Small intestine (tissue), 7 donors: ENCODE results near the gene NFATC2. TPM values are rescaled to one million over a fixed set of nuclear protein-coding genes. Genes with fewer than 3 reads are reported as not detected.

Experiments
- DNase-seq, 2 donors: peaks; one replicate each; pipeline versions ENCODE4 v3.0.0 to v3.0.0-alpha.2; 2013
- FAIRE-seq: peaks from 2 replicates; lab custom pipeline; 2012; peaks lifted over from hg19 to GRCh38; lab: Jason Lieb, UNC
- H3K27ac ChIP-seq, 3 donors: one replicate each; pipeline ENCODE4 v1.5.1; 2013; ENCODE audit warnings: low read length in 2 of 3, mild to moderate bottlenecking in 2 of 3, control low read depth in 1 of 3, inconsistent platforms in 1 of 3, low read depth in 1 of 3, moderate library complexity in 1 of 3
- H3K27me3 ChIP-seq, 3 donors: one replicate each; pipeline ENCODE4 v1.6.1; 2013; ENCODE audit warnings: low read length in 3 of 3, inconsistent platforms in 1 of 3; ENCODE audit not compliant: control insufficient read depth in 3 of 3, insufficient read depth in 3 of 3
- H3K36me3 ChIP-seq, 3 donors: one replicate each; pipeline ENCODE4 v1.6.1; 2013; ENCODE audit warnings: low read length in 3 of 3, inconsistent platforms in 1 of 3, low read depth in 1 of 3, mild to moderate bottlenecking in 1 of 3, moderate library complexity in 1 of 3; ENCODE audit not compliant: control insufficient read depth in 3 of 3, insufficient read depth in 2 of 3
- H3K4me1 ChIP-seq, 3 donors: one replicate each; pipeline ENCODE4 v1.6.1; 2013; ENCODE audit warnings: low read length in 2 of 3, inconsistent platforms in 1 of 3, low read depth in 1 of 3, mild to moderate bottlenecking in 1 of 3, moderate library complexity in 1 of 3; ENCODE audit not compliant: control insufficient read depth in 3 of 3, insufficient read depth in 2 of 3
- H3K4me3 ChIP-seq, 3 donors: one replicate each; pipeline ENCODE4 v1.5.1; 2013; ENCODE audit warnings: low read length in 3 of 3, control low read depth in 1 of 3, inconsistent platforms in 1 of 3, low read depth in 1 of 3, mild to moderate bottlenecking in 1 of 3, moderate library complexity in 1 of 3
- H3K9me3 ChIP-seq, 2 donors: one replicate each; pipeline ENCODE4 v1.6.1; 2013; ENCODE audit warnings: low read depth in 1 of 2, low read length in 1 of 2; ENCODE audit not compliant: control insufficient read depth in 2 of 2, insufficient read depth in 1 of 2
- WGBS, 3 donors: extraction: QIAGEN DNeasy Blood & Tissue Kit; methylation state at CpG; one replicate each; pipeline ENCODE4 v1.1.7; 2013; 5-methylcytosine and 5-hydroxymethylcytosine counted together
- polyA plus RNA-seq, 4 donors: library from polyadenylated mRNA; stranded (reverse) in 3 of 4; unstranded in 1 of 4; fragments of 200-250 nt in 3 of 4; fragments of 120-200 nt in 1 of 4; gene quantifications; one replicate each; pipeline versions ENCODE4 v1.2.1 to v1.2.3, GENCODE V29; 2013
- donor health status: healthy with polysubstance abuse.
- donor health status: control.
- donor health status: control.
- donor health status: Bipolar disorder and iron deficiency.
- donor health status: healthy.

The NFATC2 gene
- polyA plus RNA-seq, 4 donors, result 3.1 to 19.4 (median 6.2) TPM

- Histone ChIP-seq H3K36me3 (peaks cover 0 to 69% (median 0%) of the 10 kb centered on the region in 3 donors), H3K4me1 (peaks cover 5 to 13% (median 13%) of the 10 kb centered on the region in 3 donors), H3K27me3 (no peaks in the 10 kb centered on the region), H3K9me3 (no peaks in the 10 kb centered on the region), H3K27ac (peak overlapping the region in 1 of 3 donors; percentile 47), H3K4me3 (no peak overlapping the region)
- DNase-seq, result no peak
- FAIRE-seq, result no peak
- 52 to 79% (median 57%) methylated on average over 21 of the region's 21 CpGs for WGBS, 3 donors
Observed at GRCh38 chr20:51497542-51498467, 44.7 kb downstream of the NFATC2 start.

- FAIRE-seq, result no peak
- Histone ChIP-seq H3K4me3 (no peak overlapping the region), H3K27me3 (no peaks in the 10 kb centered on the region), H3K4me1 (peaks cover 5 to 21% (median 18%) of the 10 kb centered on the region in 3 donors), H3K27ac (no peak overlapping the region), H3K36me3 (peaks cover 0 to 72% (median 0%) of the 10 kb centered on the region in 3 donors), H3K9me3 (no peaks in the 10 kb centered on the region)
- 38 to 81% (median 50%) methylated on average over 7 of the region's 7 CpGs for WGBS, 3 donors
- peak in 1 of 2 donors; percentile 29 for DNase-seq
Observed at GRCh38 chr20:51496964-51497363, 45.6 kb downstream of the NFATC2 start.

- WGBS, 3 donors, result 77 to 87% (median 85%) methylated on average over 7 of the region's 7 CpGs
- Histone ChIP-seq H3K36me3 (peaks cover 0 to 75% (median 0%) of the 10 kb centered on the region in 3 donors), H3K9me3 (no peaks in the 10 kb centered on the region), H3K27me3 (no peaks in the 10 kb centered on the region), H3K27ac (no peak overlapping the region), H3K4me1 (peaks cover 5 to 24% (median 18%) of the 10 kb centered on the region in 3 donors), H3K4me3 (no peak overlapping the region)
- no peak for DNase-seq
- no peak for FAIRE-seq
Observed at GRCh38 chr20:51495921-51496545, 46.5 kb downstream of the NFATC2 start.

- Histone ChIP-seq H3K9me3 (no peaks in the 10 kb centered on the region), H3K27ac (no peak overlapping the region), H3K36me3 (peaks cover 0 to 79% (median 0%) of the 10 kb centered on the region in 3 donors), H3K4me3 (no peak overlapping the region), H3K27me3 (no peaks in the 10 kb centered on the region), H3K4me1 (peaks cover 5 to 24% (median 18%) of the 10 kb centered on the region in 3 donors)
- WGBS, 3 donors, result 87 to 93% (median 91%) methylated on average over 4 of the region's 4 CpGs
- FAIRE-seq (no peak), DNase-seq (no peak)
Observed at GRCh38 chr20:51495291-51495690, 47.2 kb downstream of the NFATC2 start.

- no peak overlapping the region for H3K4me3 ChIP-seq
- peaks cover 5 to 24% (median 18%) of the 10 kb centered on the region in 3 donors for H3K4me1 ChIP-seq
- peaks cover 0 to 79% (median 0%) of the 10 kb centered on the region in 3 donors for H3K36me3 ChIP-seq
- no peaks in the 10 kb centered on the region for H3K9me3 ChIP-seq
- peak overlapping the region in 1 of 3 donors; percentile 3 for H3K27ac ChIP-seq
- 68 to 88% (median 69%) methylated on average over 16 of the region's 16 CpGs for WGBS, 3 donors
- DNase-seq (no peak), FAIRE-seq (no peak)
- H3K27me3 ChIP-seq, result no peaks in the 10 kb centered on the region
Observed at GRCh38 chr20:51494241-51495110, 48.0 kb downstream of the NFATC2 start.

GRCh38 chr20:51493346-51493791, 49.1 kb downstream of the NFATC2 start:
- WGBS, 3 donors, result 78 to 85% (median 83%) methylated on average over 10 of the region's 10 CpGs
- FAIRE-seq (no peak), DNase-seq (no peak)
- peaks cover 5 to 24% (median 18%) of the 10 kb centered on the region in 3 donors for H3K4me1 ChIP-seq
- peaks cover 0 to 71% (median 0%) of the 10 kb centered on the region in 3 donors for H3K36me3 ChIP-seq
- H3K27me3 ChIP-seq, result no peaks in the 10 kb centered on the region
- H3K9me3 ChIP-seq, result no peaks in the 10 kb centered on the region
- H3K4me3 ChIP-seq, result no peak overlapping the region
- H3K27ac ChIP-seq, result no peak overlapping the region

- peak overlapping the region in 1 of 3 donors; percentile 10 for H3K4me3 ChIP-seq
Observed at GRCh38 chr20:51492167-51493092, 50.1 kb downstream of the NFATC2 start.

More at GRCh38 chr20:51492167-51493092, 50.1 kb downstream of the NFATC2 start:
- peaks cover 2 to 21% (median 18%) of the 10 kb centered on the region in 3 donors for H3K4me1 ChIP-seq
- H3K27ac ChIP-seq, result peak overlapping the region in 2 of 3 donors; percentile 28 to 50
- no peaks in the 10 kb centered on the region for H3K27me3 ChIP-seq
- WGBS, 3 donors, result 12 to 34% (median 17%) methylated on average over 46 to 47 of the region's 47 CpGs
- DNase-seq (peak; percentile 78 to 80), FAIRE-seq (no peak)
- no peaks in the 10 kb centered on the region for H3K9me3 ChIP-seq
- H3K36me3 ChIP-seq, result peaks cover 0 to 68% (median 2%) of the 10 kb centered on the region in 3 donors
